ENCODE measurements around the gene LRP8.

GRCh38 chr1:53267761-53268160, 60.1 kb downstream of the LRP8 start:
- no peak for TF ChIP-seq CTCF (IDR thresholded peaks at IDR 0.05; ENCODE audit: insufficient read depth, low read depth, low read length)
- TF ChIP-seq EZH2 (IDR thresholded peaks at IDR 0.05; ENCODE audit: insufficient read depth, low read length), result no peak

Data from astrocyte (in vitro differentiated cells and primary cell).